ENCODE data around the gene CD200.
"Not testable (repeated sequence)": the region's sequence is repeated elsewhere in the genome, so short reads cannot be mapped to it uniquely, and the experiment has no call there.

- not testable (repeated sequence) for TF ChIP-seq POLR2A, CTCF (IDR thresholded peaks at IDR 0.05)
These were observed 45.4 kb downstream of the CD200 start for GRCh38 chr3:112378347-112378746.

Measured in heart left ventricle (tissue), 13 donors.